Effector memory CD4-positive, alpha-beta T cell (primary cell): ENCODE measurements around the gene PVR.
"Not testable (repeated sequence)": the region's sequence is repeated elsewhere in the genome, so short reads cannot be mapped to it uniquely, and the experiment has no call there.

Experiments
- DNase-seq, 3 donors: peaks; one replicate each; pipeline ENCODE4 v3.0.0-alpha.2; 2020
- H3K27ac ChIP-seq: 2 replicates; pipeline ENCODE4 v1.7.0; 2013; ENCODE audit warnings: mild to moderate bottlenecking, low read length, moderate library complexity; ENCODE audit not compliant: insufficient read depth, poor library complexity, severe bottlenecking
- H3K27me3 ChIP-seq: replicated peaks from 2 replicates; pipeline ENCODE4 v1.7.0; 2013; ENCODE audit warnings: mild to moderate bottlenecking, low read length; ENCODE audit not compliant: insufficient read depth, control insufficient read depth, poor library complexity, severe bottlenecking
- H3K36me3 ChIP-seq: 2 replicates; pipeline ENCODE4 v1.7.0; 2013; ENCODE audit warnings: mild to moderate bottlenecking, low read length, moderate library complexity; ENCODE audit not compliant: control insufficient read depth, insufficient read depth
- H3K4me1 ChIP-seq: 2 replicates; pipeline ENCODE4 v1.7.0; 2013; ENCODE audit warnings: low read length, mild to moderate bottlenecking; ENCODE audit not compliant: control insufficient read depth, insufficient read depth, poor library complexity, severe bottlenecking
- H3K4me3 ChIP-seq: 2 replicates; pipeline ENCODE4 v1.7.0; 2013; ENCODE audit warnings: low read length, low read depth, mild to moderate bottlenecking; ENCODE audit not compliant: insufficient read depth, poor library complexity, severe bottlenecking
- H3K9me3 ChIP-seq: 2 replicates; pipeline ENCODE4 v1.7.0; 2013; ENCODE audit warnings: mild to moderate bottlenecking, low read length, moderate library complexity; ENCODE audit not compliant: control insufficient read depth

Gene PVR

GRCh38 chr19:44605547-44605946 lies 38.2 kb upstream of the PVR start:
- DNase-seq: no peak
- no peaks in the 10 kb centered on the region for H3K9me3 ChIP-seq
- no peak overlapping the region for H3K27ac ChIP-seq
- H3K27me3 ChIP-seq: no peaks in the 10 kb centered on the region
- no peak overlapping the region for H3K4me3 ChIP-seq
- no peaks in the 10 kb centered on the region for H3K36me3 ChIP-seq
- H3K4me1 ChIP-seq: no peaks in the 10 kb centered on the region

GRCh38 chr19:44607049-44607448 lies 36.7 kb upstream of the PVR start:
- H3K4me3 ChIP-seq: no peak overlapping the region
- H3K27ac ChIP-seq: no peak overlapping the region
- H3K36me3 ChIP-seq: no peaks in the 10 kb centered on the region
- no peaks in the 10 kb centered on the region for H3K4me1 ChIP-seq
- no peaks in the 10 kb centered on the region for H3K9me3 ChIP-seq
- H3K27me3 ChIP-seq: no peaks in the 10 kb centered on the region
- DNase-seq: no peak

GRCh38 chr19:44607917-44608316 lies 35.8 kb upstream of the PVR start:
- H3K36me3 ChIP-seq: no peaks in the 10 kb centered on the region
- no peak overlapping the region for H3K27ac ChIP-seq
- no peak for DNase-seq

GRCh38 chr19:44608391-44608821 lies 35.3 kb upstream of the PVR start:
- Histone ChIP-seq H3K27me3 (no peaks in the 10 kb centered on the region), H3K36me3 (no peaks in the 10 kb centered on the region), H3K4me3 (no peak overlapping the region), H3K27ac (no peak overlapping the region), H3K9me3 (no peaks in the 10 kb centered on the region), H3K4me1 (no peaks in the 10 kb centered on the region)
- DNase-seq: no peak

More at GRCh38 chr19:44607917-44608316, 35.8 kb upstream of the PVR start:
- H3K27me3 ChIP-seq: no peaks in the 10 kb centered on the region
- H3K4me1 ChIP-seq: no peaks in the 10 kb centered on the region
- no peak overlapping the region for H3K4me3 ChIP-seq
- no peaks in the 10 kb centered on the region for H3K9me3 ChIP-seq

GRCh38 chr19:44609219-44609618 lies 34.5 kb upstream of the PVR start:
- no peaks in the 10 kb centered on the region for H3K27me3 ChIP-seq
- H3K4me3 ChIP-seq: no peak overlapping the region
- H3K36me3 ChIP-seq: no peaks in the 10 kb centered on the region
- H3K27ac ChIP-seq: no peak overlapping the region
- no peaks in the 10 kb centered on the region for H3K4me1 ChIP-seq
- DNase-seq: no peak
- H3K9me3 ChIP-seq: no peaks in the 10 kb centered on the region

- not testable (repeated sequence) for DNase-seq, H3K4me3 ChIP-seq, H3K27ac ChIP-seq, H3K27me3 ChIP-seq, H3K4me1 ChIP-seq, H3K36me3 ChIP-seq, H3K9me3 ChIP-seq
Measured at GRCh38 chr19:44610497-44610896, 33.2 kb upstream of the PVR start.

GRCh38 chr19:44611812-44612295 lies 31.9 kb upstream of the PVR start:
- H3K4me3 ChIP-seq: no peak overlapping the region
- no peaks in the 10 kb centered on the region for H3K36me3 ChIP-seq
- no peaks in the 10 kb centered on the region for H3K4me1 ChIP-seq
- H3K27me3 ChIP-seq: no peaks in the 10 kb centered on the region
- H3K9me3 ChIP-seq: no peaks in the 10 kb centered on the region
- DNase-seq: no peak
- no peak overlapping the region for H3K27ac ChIP-seq

- no peaks in the 10 kb centered on the region for H3K4me1 ChIP-seq
- no peaks in the 10 kb centered on the region for H3K36me3 ChIP-seq
- H3K27ac ChIP-seq: no peak within 1 kb of the TSS
- H3K4me3 ChIP-seq: no peak within 1 kb of the TSS
- H3K9me3 ChIP-seq: no peaks in the 10 kb centered on the region
- no peaks in the 10 kb centered on the region for H3K27me3 ChIP-seq
- DNase-seq: no peak
Measured at GRCh38 chr19:44613295-44614178, 30.2 kb upstream of the PVR start, which contains the start of gene IGSF23. TSS of gene IGSF23 (plus strand) at chr19:44613563. CDS start at chr19:44613646, 83 bp downstream.

- H3K36me3 ChIP-seq: no peaks in the 10 kb centered on the region
- no peak overlapping the region for H3K27ac ChIP-seq
- no peaks in the 10 kb centered on the region for H3K27me3 ChIP-seq
- no peaks in the 10 kb centered on the region for H3K4me1 ChIP-seq
- no peak overlapping the region for H3K4me3 ChIP-seq
- H3K9me3 ChIP-seq: no peaks in the 10 kb centered on the region
- DNase-seq: no peak
Measured at GRCh38 chr19:44614313-44614712, 29.4 kb upstream of the PVR start.

GRCh38 chr19:44615863-44616247 lies 27.9 kb upstream of the PVR start:
- Histone ChIP-seq H3K27ac (no peak overlapping the region), H3K9me3 (no peaks in the 10 kb centered on the region), H3K4me1 (no peaks in the 10 kb centered on the region), H3K36me3 (no peaks in the 10 kb centered on the region), H3K27me3 (no peaks in the 10 kb centered on the region), H3K4me3 (no peak overlapping the region)
- no peak for DNase-seq
